ACC112 (cell line): Measurements from ENCODE around the gene TMEM150C.
"Not testable (repeated sequence)": the region's sequence is repeated elsewhere in the genome, so short reads cannot be mapped to it uniquely, and the experiment has no call there.

Experiments used
- H2AFZ ChIP-seq: fragments of 200-600 bp; sonication (generic); one replicate; pipeline ENCODE4 v1.6.0; 2017; ENCODE audit warnings: antibody characterized with exemption, low read length; ENCODE audit not compliant: unreplicated experiment
- H3K27ac ChIP-seq: fragments of 200-600 bp; sonication (generic); 2 replicates; pipeline ENCODE4 v1.5.1; 2014; ENCODE audit warnings: low read depth, mild to moderate bottlenecking, antibody characterized with exemption, low read length, moderate library complexity
- H3K27me3 ChIP-seq: fragments of 200-600 bp; sonication (generic); 2 replicates; pipeline ENCODE4 v1.6.1; 2014; ENCODE audit warnings: mild to moderate bottlenecking, antibody characterized with exemption, low read length, moderate library complexity, mixed read lengths; ENCODE audit not compliant: insufficient read depth
- H3K36me3 ChIP-seq: fragments of 200-600 bp; sonication (generic); 2 replicates; pipeline ENCODE4 v1.6.1; 2016; ENCODE audit warnings: mild to moderate bottlenecking, antibody characterized with exemption, low read length, moderate library complexity, mixed read lengths; ENCODE audit not compliant: insufficient read depth
- H3K4me1 ChIP-seq: fragments of 200-600 bp; sonication (generic); one replicate; pipeline ENCODE4 v1.6.1; 2016; ENCODE audit warnings: low read length, mixed read lengths; ENCODE audit not compliant: insufficient read depth, unreplicated experiment, control insufficient read depth
- H3K4me3 ChIP-seq: fragments of 200-600 bp; sonication (generic); 2 replicates; pipeline ENCODE4 v1.5.1; 2014; ENCODE audit warnings: mild to moderate bottlenecking, low read depth, low read length
- H3K79me2 ChIP-seq: fragments of 200-600 bp; sonication (generic); one replicate; pipeline ENCODE4 v1.6.0; 2016; ENCODE audit warnings: low read length; ENCODE audit not compliant: control insufficient read depth, unreplicated experiment, insufficient read depth

Gene TMEM150C

DNA sequence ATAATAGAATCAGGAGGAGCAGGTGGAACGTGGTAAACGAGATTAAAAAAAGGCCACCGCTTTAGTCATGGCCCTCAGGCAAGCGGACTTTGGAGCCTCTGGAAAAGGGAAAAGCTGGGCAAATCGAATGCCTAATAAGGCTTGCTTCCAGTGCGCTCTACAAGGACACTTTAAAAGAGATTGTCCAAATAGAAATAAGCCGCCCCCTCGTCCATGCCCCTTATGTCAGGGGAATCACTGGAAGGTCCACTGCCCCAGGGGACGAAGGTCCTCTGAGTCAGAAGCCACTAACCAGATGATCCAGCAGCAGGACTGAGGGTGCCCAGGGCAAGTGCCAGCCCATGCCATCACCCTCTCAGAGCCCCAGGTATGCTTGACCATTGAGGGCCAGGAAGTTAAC, 84.3 kb downstream of the TMEM150C start:
- not testable (repeated sequence) for H3K27ac ChIP-seq, H3K27me3 ChIP-seq, H3K4me3 ChIP-seq, H3K36me3 ChIP-seq, H3K79me2 ChIP-seq, H3K4me1 ChIP-seq, H2AFZ ChIP-seq

DNA sequence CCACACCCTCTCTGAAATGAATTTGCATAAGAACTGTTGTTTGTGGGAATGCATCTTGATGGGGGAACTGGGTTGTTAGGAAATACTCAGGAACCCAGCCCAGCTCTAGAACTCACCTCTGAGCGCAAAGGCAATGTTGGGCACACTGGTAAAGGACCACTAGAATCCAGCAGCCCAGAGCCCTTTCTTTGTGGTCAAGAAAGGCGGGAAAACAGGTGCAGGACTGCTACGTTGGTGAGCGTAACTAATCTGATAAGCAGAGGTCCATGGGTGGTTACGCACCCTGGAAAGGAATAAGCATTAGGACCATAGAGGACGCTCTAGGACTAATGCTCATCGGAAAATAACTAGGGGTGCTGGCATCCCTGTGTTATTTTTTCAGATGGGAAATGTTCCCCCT, 85.9 kb downstream of the TMEM150C start:
- H3K4me1 ChIP-seq, H3K79me2 ChIP-seq, H3K27me3 ChIP-seq, H2AFZ ChIP-seq, H3K4me3 ChIP-seq, H3K36me3 ChIP-seq, H3K27ac ChIP-seq: not testable (repeated sequence)

DNA sequence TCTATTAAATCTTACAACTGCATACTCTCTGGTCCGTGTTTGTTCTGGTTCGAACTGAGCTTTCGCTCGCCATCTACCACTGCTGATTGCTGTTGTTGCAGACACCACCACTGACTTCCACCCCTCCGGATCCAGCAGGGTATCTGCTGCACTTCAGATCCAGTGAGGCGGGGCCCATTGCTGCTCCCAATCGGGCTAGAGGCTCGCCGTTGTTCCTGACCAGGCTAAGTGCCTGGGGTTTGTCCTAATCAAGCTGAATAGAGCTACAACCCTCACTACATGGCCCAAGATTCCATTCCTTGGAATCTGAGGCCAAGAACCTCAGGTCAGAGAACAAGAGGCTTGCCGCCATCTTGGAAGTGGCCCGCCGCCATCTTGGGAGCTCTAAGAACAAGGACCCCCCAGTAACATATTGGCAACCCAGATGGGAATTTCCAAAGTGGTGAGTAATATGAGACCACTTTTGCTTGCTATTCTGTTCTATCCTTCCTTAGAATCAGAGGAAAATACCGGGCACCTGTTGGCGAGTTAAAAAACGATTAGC, 88.1 kb downstream of the TMEM150C start:
- Histone ChIP-seq H3K36me3 (no peaks in the 10 kb centered on the region), H3K27ac (no peak overlapping the region), H3K4me1 (no peaks in the 10 kb centered on the region), H3K27me3 (no peaks in the 10 kb centered on the region), H3K4me3 (no peak overlapping the region), H3K79me2 (no peaks in the 10 kb centered on the region), H2AFZ (no peak overlapping the region)

DNA sequence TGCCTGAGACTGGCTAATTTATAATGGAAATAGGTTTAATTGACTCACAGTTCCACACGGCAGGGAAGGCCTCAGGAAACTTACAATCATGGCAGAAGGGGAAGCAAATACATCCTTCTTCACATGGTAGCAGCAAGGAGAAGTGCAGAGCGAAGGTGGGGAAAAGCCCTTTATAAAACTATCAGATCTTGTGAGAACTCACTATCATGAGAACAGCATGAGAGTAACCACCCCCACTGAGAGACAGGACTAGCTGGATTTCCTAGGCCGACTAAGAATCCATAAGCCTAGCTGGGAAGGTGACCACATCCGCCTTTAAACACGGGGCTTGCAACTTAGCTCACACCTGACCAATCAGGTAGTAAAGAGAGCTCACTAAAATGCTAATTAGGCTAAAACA, 88.7 kb downstream of the TMEM150C start:
- H3K4me3 ChIP-seq, H3K79me2 ChIP-seq, H3K27ac ChIP-seq, H3K27me3 ChIP-seq, H3K4me1 ChIP-seq, H2AFZ ChIP-seq, H3K36me3 ChIP-seq: not testable (repeated sequence)

DNA sequence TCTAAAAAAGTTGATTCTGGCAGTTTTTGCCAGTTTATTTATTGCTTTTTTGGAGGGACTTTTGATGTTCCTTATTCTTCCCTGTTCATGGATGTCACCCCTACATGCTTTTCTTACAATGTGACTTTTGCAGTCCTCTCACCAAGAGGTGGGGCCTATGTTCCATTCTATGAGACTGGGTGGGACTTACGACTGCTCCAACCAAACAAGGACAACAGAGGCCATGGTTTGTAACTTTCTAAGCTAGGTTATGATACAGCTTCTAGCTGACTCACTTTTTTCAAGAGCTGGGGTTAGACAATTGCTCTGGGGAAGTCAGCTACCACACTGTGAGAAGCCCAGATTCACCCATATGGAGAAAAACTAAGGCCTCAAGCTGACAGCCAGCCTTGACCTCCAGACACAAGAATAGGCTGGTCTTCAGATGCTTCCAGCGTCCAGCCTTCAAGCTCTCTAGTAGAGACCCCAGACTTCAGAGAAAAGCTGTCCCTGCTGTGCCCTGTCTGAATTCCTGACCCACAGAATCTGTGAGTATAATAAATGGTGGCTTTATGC, 91.9 kb downstream of the TMEM150C start:
- Histone ChIP-seq H3K27ac (no peak overlapping the region), H3K4me1 (no peaks in the 10 kb centered on the region), H3K4me3 (no peak overlapping the region), H3K27me3 (no peaks in the 10 kb centered on the region), H3K36me3 (no peaks in the 10 kb centered on the region), H3K79me2 (no peaks in the 10 kb centered on the region), H2AFZ (no peak overlapping the region)

DNA sequence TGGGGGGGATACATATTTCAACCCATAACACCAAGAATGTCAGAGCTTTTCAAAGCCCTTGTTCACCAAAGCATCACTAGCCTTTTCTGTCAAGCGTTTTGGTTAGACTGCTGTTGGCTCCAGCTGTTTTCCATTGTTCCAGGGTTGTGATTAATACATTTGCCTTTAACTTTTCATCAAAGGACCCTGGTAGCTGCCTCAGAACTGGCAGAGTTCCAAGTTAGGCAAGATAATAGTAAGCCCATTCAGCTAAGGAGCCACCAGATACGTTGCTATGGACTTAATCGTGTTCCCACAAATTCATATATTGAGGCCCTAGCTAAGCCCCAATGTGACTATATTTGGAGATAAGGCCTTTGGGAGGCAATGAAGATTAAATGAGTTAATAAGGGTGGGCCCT, 94.3 kb downstream of the TMEM150C start:
- H3K36me3 ChIP-seq: no peaks in the 10 kb centered on the region
- no peak overlapping the region for H2AFZ ChIP-seq
- H3K27me3 ChIP-seq: no peaks in the 10 kb centered on the region
- H3K4me3 ChIP-seq: no peak overlapping the region
- no peaks in the 10 kb centered on the region for H3K79me2 ChIP-seq
- no peak overlapping the region for H3K27ac ChIP-seq
- H3K4me1 ChIP-seq: peaks cover 3% of the 10 kb centered on the region

DNA sequence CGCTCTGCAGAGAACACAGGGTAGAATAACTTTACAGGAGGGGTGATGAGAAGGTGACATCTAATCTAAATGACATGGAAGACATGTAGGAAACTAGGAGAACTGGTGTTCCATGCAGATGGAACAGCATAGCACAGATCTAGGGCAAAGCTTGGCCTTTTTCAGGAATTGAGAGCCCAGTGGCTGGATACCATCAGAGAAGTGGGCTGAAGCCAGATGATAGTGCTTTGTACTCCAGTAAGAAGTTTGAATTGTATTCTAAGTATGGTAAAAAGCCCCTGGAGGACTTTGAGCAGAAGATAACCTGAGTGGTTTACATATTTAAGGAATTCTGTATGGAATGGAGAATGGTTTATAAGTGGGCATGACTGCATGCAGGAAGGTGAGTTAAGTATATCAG, 98.6 kb downstream of the TMEM150C start:
- Histone ChIP-seq H3K4me1 (peaks cover 3% of the 10 kb centered on the region), H3K27ac (no peak overlapping the region), H3K27me3 (no peaks in the 10 kb centered on the region), H3K4me3 (no peak overlapping the region), H3K36me3 (0 out of 2 replicates have a peak, but pooled peaks cover 9% of the 10 kb centered on the region), H3K79me2 (no peaks in the 10 kb centered on the region), H2AFZ (no peak overlapping the region)

DNA sequence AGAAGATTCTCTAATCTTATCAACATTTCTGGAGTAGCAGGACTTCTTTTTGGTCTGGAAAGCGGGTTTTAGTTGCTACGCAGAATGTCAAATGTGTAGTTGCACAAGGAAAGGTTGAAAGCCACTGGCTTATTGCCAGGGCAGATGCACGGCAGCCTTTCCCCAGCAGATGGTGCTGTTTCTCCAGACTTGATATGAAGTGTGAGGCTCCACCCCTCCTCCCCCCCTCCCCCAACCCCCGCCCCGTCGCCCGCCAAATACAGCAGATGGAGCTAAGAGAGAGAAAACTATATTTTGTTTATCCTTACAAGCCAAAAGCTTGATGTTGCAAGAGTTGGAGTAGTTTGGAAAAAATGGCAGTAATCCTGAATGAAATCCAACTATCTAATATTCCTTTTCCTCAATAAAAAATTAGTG, 99.4 kb downstream of the TMEM150C start:
- H2AFZ ChIP-seq: no peak overlapping the region
- H3K27ac ChIP-seq: no peak overlapping the region
- H3K27me3 ChIP-seq: no peaks in the 10 kb centered on the region

DNA sequence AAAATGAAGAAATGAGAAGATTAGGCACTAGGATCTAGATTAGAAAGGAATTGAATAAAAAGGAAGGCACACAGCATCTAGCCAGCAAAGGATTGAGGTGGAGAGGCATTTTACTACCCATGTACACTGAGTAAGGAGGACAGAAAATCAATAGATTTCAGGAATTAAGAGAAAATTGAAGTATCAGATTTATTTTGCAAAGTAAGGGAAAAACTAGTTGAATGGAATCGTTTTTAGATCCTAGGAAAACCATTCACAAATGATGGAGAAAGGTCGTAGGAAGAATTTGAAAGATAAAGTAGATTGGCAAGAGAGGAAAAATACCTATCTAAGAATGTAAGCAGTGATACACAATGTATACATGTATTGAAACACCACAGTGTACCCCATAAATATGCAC, 100.1 kb downstream of the TMEM150C start:
- H3K79me2 ChIP-seq: no peaks in the 10 kb centered on the region

More for the DNA sequence above, 99.4 kb downstream of the TMEM150C start:
- peaks cover 3% of the 10 kb centered on the region for H3K4me1 ChIP-seq
- H3K4me3 ChIP-seq: no peak overlapping the region
- 0 out of 2 replicates have a peak, but pooled peaks cover 9% of the 10 kb centered on the region for H3K36me3 ChIP-seq
- no peaks in the 10 kb centered on the region for H3K79me2 ChIP-seq

DNA sequence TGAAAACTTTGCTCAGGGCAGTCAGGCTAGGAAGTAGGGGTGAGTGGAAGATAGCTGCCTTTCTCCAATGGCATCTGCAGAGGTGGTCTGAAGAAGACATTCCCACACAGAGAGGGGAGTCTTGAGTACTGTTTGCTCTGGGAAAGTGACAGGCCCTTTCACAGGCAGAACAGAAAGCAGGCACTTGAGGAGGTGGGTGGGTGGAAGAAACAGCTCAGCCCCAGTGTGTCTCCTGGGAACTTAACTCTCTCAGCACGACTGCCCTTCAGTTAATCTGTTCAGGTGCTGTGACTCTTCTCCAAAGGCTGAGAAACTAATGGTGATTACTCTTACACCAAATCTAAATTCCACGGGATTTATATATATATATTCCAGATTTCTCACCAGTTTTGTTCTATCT, 103.1 kb downstream of the TMEM150C start:
- Histone ChIP-seq H3K27ac (no peak overlapping the region), H3K4me3 (no peak overlapping the region), H3K79me2 (no peaks in the 10 kb centered on the region), H2AFZ (no peak overlapping the region), H3K27me3 (no peaks in the 10 kb centered on the region), H3K36me3 (peaks cover 22% of the 10 kb centered on the region), H3K4me1 (peaks cover 3% of the 10 kb centered on the region)

More for the DNA sequence above, 100.1 kb downstream of the TMEM150C start:
- Histone ChIP-seq H3K36me3 (peaks cover 12% of the 10 kb centered on the region), H3K4me1 (peaks cover 3% of the 10 kb centered on the region), H3K27ac (no peak overlapping the region), H3K4me3 (no peak overlapping the region), H2AFZ (no peak overlapping the region), H3K27me3 (no peaks in the 10 kb centered on the region)

DNA sequence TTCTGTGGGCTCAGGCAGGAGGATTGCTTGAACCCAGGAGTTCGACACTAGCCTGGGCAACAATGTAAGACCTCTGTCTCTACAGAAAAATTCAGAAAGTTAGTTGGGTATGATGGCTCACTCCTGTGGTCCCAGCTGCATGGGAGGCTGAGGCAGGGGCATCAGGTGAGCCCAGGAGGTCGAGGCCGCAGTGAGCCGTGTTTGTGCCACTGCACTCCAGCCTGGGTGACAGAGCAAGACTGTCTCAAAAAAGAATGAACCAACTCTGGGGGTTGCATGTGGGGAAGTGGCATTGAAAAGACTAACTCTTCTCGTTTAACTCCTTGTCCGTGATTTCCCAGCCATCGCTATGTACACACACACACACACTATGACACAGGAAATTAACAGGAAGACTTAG, 104.5 kb downstream of the TMEM150C start:
- Histone ChIP-seq H3K4me1 (no peaks in the 10 kb centered on the region), H3K36me3 (peaks cover 22% of the 10 kb centered on the region), H3K27me3 (no peaks in the 10 kb centered on the region), H3K27ac (no peak overlapping the region), H2AFZ (no peak overlapping the region), H3K79me2 (peaks cover 4% of the 10 kb centered on the region), H3K4me3 (no peak overlapping the region)
